ENCODE measurements around the gene TNFRSF19.

The TNFRSF19 gene

DNA sequence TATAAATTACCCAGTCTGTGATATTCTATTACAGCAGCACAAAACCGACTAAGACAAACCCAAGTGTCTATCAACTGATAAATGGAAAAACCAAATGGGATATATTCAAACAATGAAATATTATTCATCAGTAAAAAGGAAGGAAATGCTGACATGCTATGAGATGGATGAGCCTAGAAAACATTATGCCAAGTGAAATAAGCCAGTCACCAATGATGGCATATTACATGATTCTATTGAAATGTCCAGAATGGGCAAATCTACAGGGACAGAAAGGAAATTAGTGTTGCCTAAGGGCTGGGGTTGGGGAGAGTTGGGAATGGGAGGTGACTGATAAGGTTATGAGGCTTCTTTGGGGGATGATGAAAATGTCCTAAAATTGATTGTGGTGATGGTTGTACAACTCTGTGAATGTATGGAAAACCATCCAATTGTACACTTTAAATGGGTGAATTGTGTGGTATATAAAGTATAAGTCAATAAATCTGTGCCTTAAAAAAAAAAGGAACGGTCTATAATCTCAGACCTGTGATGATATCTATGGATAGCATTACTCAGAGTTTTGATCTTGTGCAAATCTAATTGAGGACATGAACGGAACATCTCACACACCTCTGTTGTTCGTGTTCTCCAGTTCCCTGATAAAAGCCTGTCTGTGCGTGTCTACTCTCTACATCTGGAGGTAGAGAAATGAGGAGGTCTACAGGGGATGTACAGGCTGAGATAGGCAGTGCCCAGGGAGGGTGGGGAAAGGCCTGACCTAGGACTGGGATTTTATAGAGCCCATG is 49.0 kb downstream of the TNFRSF19 start:
- Histone ChIP-seq H2BK15ac (replicated peaks; ENCODE audit: low read depth) (no peak overlapping the region), H2BK120ac (ENCODE audit: low read depth, low read length) (no peak overlapping the region), H3K9ac (ENCODE audit: low read length) (no peak overlapping the region), H3K4ac (ENCODE audit: low read depth, low read length) (no peak overlapping the region), H3K36me3 (ENCODE audit: control insufficient read depth, insufficient read depth, low read length) (no peaks in the 10 kb centered on the region), H3K79me2 (ENCODE audit: control insufficient read depth, insufficient read depth, low read length) (no peaks in the 10 kb centered on the region), H3K79me1 (ENCODE audit: low read length) (no peaks in the 10 kb centered on the region), H3K4me2 (ENCODE audit: low read length) (no peak overlapping the region), H2BK5ac (ENCODE audit: low read length) (no peak overlapping the region), H3K23ac (ENCODE audit: low read length) (no peak overlapping the region), H3K4me3 (ENCODE audit: low read length) (no peak overlapping the region), H4K8ac (ENCODE audit: low read depth, low read length) (no peak overlapping the region), H4K5ac (ENCODE audit: low read length) (no peak overlapping the region), H3K4me1 (ENCODE audit: control insufficient read depth, low read depth, low read length) (no peaks in the 10 kb centered on the region), H3K27me3 (ENCODE audit: insufficient read depth, low read length, poor library complexity) (no peaks in the 10 kb centered on the region), H3K27ac (ENCODE audit: low read depth, low read length) (no peak overlapping the region), H2AK5ac (ENCODE audit: low read length) (no peak overlapping the region), H3K56ac (ENCODE audit: low read length) (no peak overlapping the region), H3K18ac (ENCODE audit: low read length) (no peak overlapping the region)
- no CpG with 5 or more reads among the region's 5 CpGs for WGBS (ENCODE audit: extremely low coverage, insufficient coverage, low lambda C conversion rate)
- no peak for DNase-seq

DNA sequence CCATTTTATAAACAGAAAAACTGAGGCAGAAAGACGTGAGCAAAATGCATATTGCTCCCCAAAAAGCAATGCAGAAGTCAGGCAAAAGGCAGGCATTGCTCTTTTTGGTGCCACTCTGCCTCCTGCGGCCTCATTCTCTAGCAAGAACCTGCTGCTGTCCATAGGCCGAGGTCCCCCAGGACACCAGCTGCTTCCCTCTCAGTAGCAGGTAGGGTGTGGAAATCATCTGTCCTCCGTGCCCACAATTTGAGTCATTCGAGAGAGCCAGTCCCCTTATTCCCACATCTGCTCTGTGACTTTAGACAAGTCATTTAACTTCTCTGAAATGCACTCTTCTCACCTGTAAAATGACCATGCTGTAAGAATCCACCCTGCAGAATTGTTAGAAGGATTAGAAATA is 50.0 kb downstream of the TNFRSF19 start:
- Histone ChIP-seq H3K4me3 (ENCODE audit: low read length) (no peak overlapping the region), H3K23ac (ENCODE audit: low read length) (no peak overlapping the region), H3K27ac (ENCODE audit: low read depth, low read length) (no peak overlapping the region), H3K18ac (ENCODE audit: low read length) (no peak overlapping the region), H2BK5ac (ENCODE audit: low read length) (no peak overlapping the region), H2AK5ac (ENCODE audit: low read length) (no peak overlapping the region), H2BK15ac (replicated peaks; ENCODE audit: low read depth) (no peak overlapping the region), H3K4me2 (ENCODE audit: low read length) (no peak overlapping the region), H3K4ac (ENCODE audit: low read depth, low read length) (no peak overlapping the region), H3K27me3 (ENCODE audit: insufficient read depth, low read length, poor library complexity) (no peaks in the 10 kb centered on the region), H3K4me1 (ENCODE audit: control insufficient read depth, low read depth, low read length) (no peaks in the 10 kb centered on the region), H3K79me2 (ENCODE audit: control insufficient read depth, insufficient read depth, low read length) (no peaks in the 10 kb centered on the region), H3K36me3 (ENCODE audit: control insufficient read depth, insufficient read depth, low read length) (no peaks in the 10 kb centered on the region), H3K79me1 (ENCODE audit: low read length) (no peaks in the 10 kb centered on the region), H4K5ac (ENCODE audit: low read length) (no peak overlapping the region), H3K9ac (ENCODE audit: low read length) (no peak overlapping the region), H4K8ac (ENCODE audit: low read depth, low read length) (no peak overlapping the region), H3K56ac (ENCODE audit: low read length) (no peak overlapping the region), H2BK120ac (ENCODE audit: low read depth, low read length) (no peak overlapping the region)
- no peak for DNase-seq
- WGBS (ENCODE audit: extremely low coverage, insufficient coverage, low lambda C conversion rate): no CpG with 5 or more reads among the region's 5 CpGs

DNA sequence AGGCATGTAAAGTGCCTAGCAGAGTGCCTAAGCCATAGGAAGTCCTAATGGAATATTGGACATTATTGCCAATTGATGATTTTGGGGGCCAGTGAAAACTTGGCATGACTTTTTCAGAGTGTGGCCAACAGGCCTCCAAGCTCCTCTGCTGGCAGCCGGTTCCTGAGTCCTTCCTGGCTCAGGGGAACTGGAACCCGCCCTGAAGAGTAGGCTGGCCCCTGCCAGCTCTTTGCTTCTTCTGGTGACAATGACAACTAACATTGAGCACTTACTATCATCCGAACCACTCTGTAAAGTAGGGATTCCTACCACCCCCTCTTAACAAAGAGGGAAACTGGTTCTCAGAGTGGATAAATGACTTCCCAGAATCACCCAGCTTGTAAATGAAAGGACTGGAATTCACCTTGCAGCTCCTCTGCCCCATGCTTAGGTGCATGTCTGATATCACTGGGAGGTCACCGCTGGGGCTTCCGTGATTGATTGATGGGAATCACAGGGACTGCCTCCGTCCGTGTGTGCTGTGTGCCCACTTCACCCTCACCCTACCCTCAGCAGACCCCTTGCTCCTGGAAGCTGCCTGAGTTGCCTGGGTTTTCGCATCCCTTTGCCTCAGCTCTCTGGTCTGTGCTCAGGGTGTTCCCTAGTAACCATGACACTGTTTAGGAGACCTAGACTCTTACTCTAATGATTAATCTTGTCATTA is 50.6 kb downstream of the TNFRSF19 start:
- no peak overlapping the region for H3K56ac ChIP-seq (ENCODE audit: low read length)
- no peaks in the 10 kb centered on the region for H3K79me2 ChIP-seq (ENCODE audit: control insufficient read depth, insufficient read depth, low read length)
- H3K23ac ChIP-seq (ENCODE audit: low read length): no peak overlapping the region
- H4K8ac ChIP-seq (ENCODE audit: low read depth, low read length): no peak overlapping the region
- no peak overlapping the region for H3K4me2 ChIP-seq (ENCODE audit: low read length)
- DNase-seq: no peak
- no peak overlapping the region for H3K27ac ChIP-seq (ENCODE audit: low read depth, low read length)
- H3K18ac ChIP-seq (ENCODE audit: low read length): no peak overlapping the region
- H2BK5ac ChIP-seq (ENCODE audit: low read length): no peak overlapping the region
- no peaks in the 10 kb centered on the region for H3K4me1 ChIP-seq (ENCODE audit: control insufficient read depth, low read depth, low read length)
- no peak overlapping the region for H3K4ac ChIP-seq (ENCODE audit: low read depth, low read length)
- H2BK15ac ChIP-seq (replicated peaks; ENCODE audit: low read depth): no peak overlapping the region
- H3K79me1 ChIP-seq (ENCODE audit: low read length): no peaks in the 10 kb centered on the region
- no peak overlapping the region for H3K9ac ChIP-seq (ENCODE audit: low read length)
- H2AK5ac ChIP-seq (ENCODE audit: low read length): no peak overlapping the region
- H3K36me3 ChIP-seq (ENCODE audit: control insufficient read depth, insufficient read depth, low read length): no peaks in the 10 kb centered on the region
- H3K27me3 ChIP-seq (ENCODE audit: insufficient read depth, low read length, poor library complexity): no peaks in the 10 kb centered on the region
- H3K4me3 ChIP-seq (ENCODE audit: low read length): no peak overlapping the region
- H2BK120ac ChIP-seq (ENCODE audit: low read depth, low read length): no peak overlapping the region
- H4K5ac ChIP-seq (ENCODE audit: low read length): no peak overlapping the region
- whole genome bisulfite sequencing (ENCODE audit: extremely low coverage, insufficient coverage, low lambda C conversion rate): no CpG with 5 or more reads among the region's 8 CpGs

DNA sequence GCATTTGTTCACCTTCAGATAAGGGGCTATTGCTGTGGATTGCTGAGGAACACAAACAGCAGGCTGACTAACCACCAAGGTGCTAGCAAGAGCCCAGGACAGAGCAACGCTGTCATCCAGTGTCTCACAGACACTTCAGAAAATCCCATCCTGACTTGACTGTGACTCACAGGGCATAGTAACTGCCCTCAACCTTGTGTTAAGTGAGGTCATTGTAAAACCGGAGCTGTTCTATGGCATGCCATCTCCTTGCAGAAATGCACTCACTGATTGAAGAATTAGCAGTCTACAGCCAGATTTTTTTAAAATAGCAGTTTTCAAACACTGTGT is 51.1 kb downstream of the TNFRSF19 start:
- H3K27ac ChIP-seq (ENCODE audit: low read depth, low read length): no peak overlapping the region

DNA sequence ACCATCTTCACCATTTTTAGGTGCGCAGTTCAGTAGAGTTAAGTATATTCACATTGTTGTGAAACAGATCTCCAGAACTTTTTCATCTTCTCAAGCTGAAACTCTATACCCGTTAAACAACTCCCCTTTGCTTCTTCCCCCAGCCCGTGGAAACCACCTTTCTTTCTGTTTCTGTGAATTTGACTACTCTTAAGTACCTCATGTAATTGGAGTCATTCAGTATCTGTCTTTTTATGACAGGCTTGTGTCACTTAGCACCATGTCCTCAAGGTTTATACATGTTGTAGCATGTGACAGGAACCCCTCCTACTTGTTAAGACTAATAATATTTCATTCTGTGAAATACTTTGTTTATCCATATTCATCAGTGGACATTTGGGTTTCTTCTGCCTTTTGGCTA is 52.8 kb downstream of the TNFRSF19 start:
- Histone ChIP-seq H4K5ac (ENCODE audit: low read length) (no peak overlapping the region), H2AK5ac (ENCODE audit: low read length) (no peak overlapping the region), H2BK15ac (replicated peaks; ENCODE audit: low read depth) (no peak overlapping the region), H2BK120ac (ENCODE audit: low read depth, low read length) (no peak overlapping the region), H3K4me1 (ENCODE audit: control insufficient read depth, low read depth, low read length) (no peaks in the 10 kb centered on the region), H3K36me3 (ENCODE audit: control insufficient read depth, insufficient read depth, low read length) (no peaks in the 10 kb centered on the region), H3K4me3 (ENCODE audit: low read length) (no peak overlapping the region), H2BK5ac (ENCODE audit: low read length) (no peak overlapping the region), H3K4ac (ENCODE audit: low read depth, low read length) (no peak overlapping the region), H4K8ac (ENCODE audit: low read depth, low read length) (no peak overlapping the region), H3K23ac (ENCODE audit: low read length) (no peak overlapping the region), H3K56ac (ENCODE audit: low read length) (no peak overlapping the region), H3K27me3 (ENCODE audit: insufficient read depth, low read length, poor library complexity) (no peaks in the 10 kb centered on the region), H3K9ac (ENCODE audit: low read length) (no peak overlapping the region), H3K4me2 (ENCODE audit: low read length) (no peak overlapping the region), H3K79me2 (ENCODE audit: control insufficient read depth, insufficient read depth, low read length) (no peaks in the 10 kb centered on the region), H3K79me1 (ENCODE audit: low read length) (no peaks in the 10 kb centered on the region), H3K18ac (ENCODE audit: low read length) (no peak overlapping the region), H3K27ac (ENCODE audit: low read depth, low read length) (no peak overlapping the region)
- no CpG with 5 or more reads among the region's 3 CpGs for whole genome bisulfite sequencing (ENCODE audit: extremely low coverage, insufficient coverage, low lambda C conversion rate)
- DNase-seq: no peak

More for the DNA sequence above, 51.1 kb downstream of the TNFRSF19 start:
- no peak overlapping the region for H3K4ac ChIP-seq (ENCODE audit: low read depth, low read length)
- no peak overlapping the region for H3K18ac ChIP-seq (ENCODE audit: low read length)
- peak; percentile 92 for DNase-seq
- no peak overlapping the region for H2BK15ac ChIP-seq (replicated peaks; ENCODE audit: low read depth)
- no peak overlapping the region for H3K4me3 ChIP-seq (ENCODE audit: low read length)
- no peak overlapping the region for H2BK120ac ChIP-seq (ENCODE audit: low read depth, low read length)
- WGBS (ENCODE audit: extremely low coverage, insufficient coverage, low lambda C conversion rate): no CpG with 5 or more reads among the region's 2 CpGs
- H2AK5ac ChIP-seq (ENCODE audit: low read length): no peak overlapping the region
- H2BK5ac ChIP-seq (ENCODE audit: low read length): no peak overlapping the region
- no peaks in the 10 kb centered on the region for H3K79me2 ChIP-seq (ENCODE audit: control insufficient read depth, insufficient read depth, low read length)
- H3K79me1 ChIP-seq (ENCODE audit: low read length): no peaks in the 10 kb centered on the region
- no peak overlapping the region for H4K5ac ChIP-seq (ENCODE audit: low read length)
- H3K4me2 ChIP-seq (ENCODE audit: low read length): no peak overlapping the region
- no peaks in the 10 kb centered on the region for H3K36me3 ChIP-seq (ENCODE audit: control insufficient read depth, insufficient read depth, low read length)
- H4K8ac ChIP-seq (ENCODE audit: low read depth, low read length): no peak overlapping the region
- H3K56ac ChIP-seq (ENCODE audit: low read length): no peak overlapping the region
- H3K27me3 ChIP-seq (ENCODE audit: insufficient read depth, low read length, poor library complexity): no peaks in the 10 kb centered on the region
- no peak overlapping the region for H3K9ac ChIP-seq (ENCODE audit: low read length)
- H3K23ac ChIP-seq (ENCODE audit: low read length): no peak overlapping the region
- no peaks in the 10 kb centered on the region for H3K4me1 ChIP-seq (ENCODE audit: control insufficient read depth, low read depth, low read length)
